ENCODE measurements around the gene GREB1. TPM values are rescaled to one million over a fixed set of nuclear protein-coding genes. Genes with fewer than 3 reads are reported as not detected.

GREB1 gene
- polyA plus RNA-seq, 1 of the 3 experiments (the other 2 are of a cell fraction): 2.9 TPM

DNA sequence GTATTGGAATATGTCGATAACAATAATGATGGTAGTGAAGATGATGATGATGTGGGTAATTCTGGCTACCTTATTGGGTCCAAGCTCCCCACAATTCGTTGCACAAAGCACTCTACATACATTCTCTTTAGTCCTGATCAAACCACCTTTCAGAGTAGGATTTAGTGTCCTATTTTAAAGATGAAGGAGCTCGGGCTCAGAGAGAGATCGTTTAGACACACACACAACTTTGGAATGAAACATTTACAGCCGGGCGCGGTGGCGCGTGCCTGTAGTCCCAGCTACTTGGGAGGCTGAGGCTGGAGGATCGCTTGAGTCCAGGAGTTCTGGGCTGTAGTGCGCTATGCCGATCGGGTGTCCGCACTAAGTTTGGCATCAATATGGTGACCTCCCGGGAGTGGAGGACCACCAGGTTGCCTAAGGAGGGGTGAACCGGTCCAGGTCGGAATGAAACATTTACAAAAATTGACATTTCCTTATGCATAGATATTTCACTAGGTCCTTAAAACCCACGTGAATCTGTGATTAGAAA is 50.7 kb downstream of the GREB1 start:
- TF ChIP-seq REST (IDR thresholded peaks at IDR 0.05; ENCODE audit: low read depth, low read length) (no peak), NRF1 (IDR thresholded peaks at IDR 0.05; ENCODE audit: low read depth, low read length) (no peak), SIN3A (IDR thresholded peaks at IDR 0.05; ENCODE audit: borderline replicate concordance, low read depth, low read length) (no peak), FOXM1 (IDR thresholded peaks at IDR 0.05; ENCODE audit: low read depth) (no peak)
- TF ChIP-seq, protein P1, sequence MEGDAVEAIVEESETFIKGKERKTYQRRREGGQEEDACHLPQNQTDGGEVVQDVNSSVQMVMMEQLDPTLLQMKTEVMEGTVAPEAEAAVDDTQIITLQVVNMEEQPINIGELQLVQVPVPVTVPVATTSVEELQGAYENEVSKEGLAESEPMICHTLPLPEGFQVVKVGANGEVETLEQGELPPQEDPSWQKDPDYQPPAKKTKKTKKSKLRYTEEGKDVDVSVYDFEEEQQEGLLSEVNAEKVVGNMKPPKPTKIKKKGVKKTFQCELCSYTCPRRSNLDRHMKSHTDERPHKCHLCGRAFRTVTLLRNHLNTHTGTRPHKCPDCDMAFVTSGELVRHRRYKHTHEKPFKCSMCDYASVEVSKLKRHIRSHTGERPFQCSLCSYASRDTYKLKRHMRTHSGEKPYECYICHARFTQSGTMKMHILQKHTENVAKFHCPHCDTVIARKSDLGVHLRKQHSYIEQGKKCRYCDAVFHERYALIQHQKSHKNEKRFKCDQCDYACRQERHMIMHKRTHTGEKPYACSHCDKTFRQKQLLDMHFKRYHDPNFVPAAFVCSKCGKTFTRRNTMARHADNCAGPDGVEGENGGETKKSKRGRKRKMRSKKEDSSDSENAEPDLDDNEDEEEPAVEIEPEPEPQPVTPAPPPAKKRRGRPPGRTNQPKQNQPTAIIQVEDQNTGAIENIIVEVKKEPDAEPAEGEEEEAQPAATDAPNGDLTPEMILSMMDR (IDR thresholded peaks at IDR 0.05): no peak
- H3K36me3 ChIP-seq (replicated peaks in 1 of 2; ENCODE audit: control insufficient read depth in 1 of 2, insufficient read depth in 2 of 2, low read length in 1 of 2): no peaks in the 10 kb centered on the region
- no peak overlapping the region for H2AFZ ChIP-seq (ENCODE audit: low read depth)
- H3K27me3 ChIP-seq (ENCODE audit: insufficient read depth): no peaks in the 10 kb centered on the region
- H3K79me2 ChIP-seq (ENCODE audit: insufficient read depth): no peaks in the 10 kb centered on the region
- H3K4me1 ChIP-seq (ENCODE audit: control insufficient read depth in 1 of 2, insufficient read depth in 2 of 2, low read depth in 1 of 2, low read length in 1 of 2): no peaks in the 10 kb centered on the region; a peak in 2 of 4 replicates
- no peaks in the 10 kb centered on the region for H3K9me2 ChIP-seq
- H3K4me3 ChIP-seq (ENCODE audit: low read depth in 2 of 2, low read length in 1 of 2): no peak overlapping the region; a peak in 1 of 4 replicates
- no peaks in the 10 kb centered on the region for H4K20me1 ChIP-seq (ENCODE audit: insufficient read depth)
- no peak overlapping the region for H3K9ac ChIP-seq
- no peaks in the 10 kb centered on the region for H3K9me3 ChIP-seq
- ChIA-PET CTCF (interaction anchor here (0.6 to 14.7 kb wide), 80 partner anchors 10 to 800 kb away, joined by 3 to 708 read pairs (median 5); partner anchors contain the start of genes E2F6 and GREB1), POLR2A (interaction anchor here (0.6 to 1.3 kb wide), 2 partner anchors 102 to 108 kb away, joined by 3 to 6 read pairs; no protein-coding TSS in a partner anchor)
- DNase-seq: no peak
- 64% methylated on average over 18 of the region's 18 CpGs for WGBS (ENCODE audit: low lambda C conversion rate)
- H3F3A ChIP-seq (replicated peaks; ENCODE audit: insufficient read depth): no peaks in the 10 kb centered on the region
- no peak overlapping the region for H3K4me2 ChIP-seq
- no peak overlapping the region for H3K27ac ChIP-seq (ENCODE audit: low read depth in 2 of 2, low read length in 1 of 2)

GRCh38 chr2:11585071-11585470 is 51.2 kb downstream of the GREB1 start:
- H3K36me3 ChIP-seq (replicated peaks in 1 of 2; ENCODE audit: control insufficient read depth in 1 of 2, insufficient read depth in 2 of 2, low read length in 1 of 2): no peaks in the 10 kb centered on the region
- no peaks in the 10 kb centered on the region for H3K9me2 ChIP-seq
- H3K27me3 ChIP-seq (ENCODE audit: insufficient read depth): no peaks in the 10 kb centered on the region
- H3F3A ChIP-seq (replicated peaks; ENCODE audit: insufficient read depth): no peaks in the 10 kb centered on the region
- H2AFZ ChIP-seq (ENCODE audit: low read depth): no peak overlapping the region
- no peak overlapping the region for H3K4me3 ChIP-seq (ENCODE audit: low read depth in 2 of 2, low read length in 1 of 2)
- no peak overlapping the region for H3K27ac ChIP-seq (ENCODE audit: low read depth in 2 of 2, low read length in 1 of 2)
- H3K4me2 ChIP-seq: no peak overlapping the region
- H3K9me3 ChIP-seq: no peaks in the 10 kb centered on the region
- DNase-seq: no peak
- POLR2A ChIA-PET: interaction anchor here (1.3 kb wide), 1 partner anchor 102 kb away, joined by 6 read pairs; no protein-coding TSS in a partner anchor
- no peaks in the 10 kb centered on the region for H3K79me2 ChIP-seq (ENCODE audit: insufficient read depth)
- no peaks in the 10 kb centered on the region; a peak in 2 of 4 replicates for H3K4me1 ChIP-seq (ENCODE audit: control insufficient read depth in 1 of 2, insufficient read depth in 2 of 2, low read depth in 1 of 2, low read length in 1 of 2)
- TF ChIP-seq TCF12 (IDR thresholded peaks at IDR 0.05): no peak
- H4K20me1 ChIP-seq (ENCODE audit: insufficient read depth): no peaks in the 10 kb centered on the region
- CTCF ChIA-PET: interaction anchor here (0.8 to 14.7 kb wide), 58 partner anchors 9 to 770 kb away, joined by 3 to 708 read pairs (median 7); partner anchors contain the start of genes E2F6 and GREB1
- H3K9ac ChIP-seq: no peak overlapping the region
- 91% methylated on average over 7 of the region's 7 CpGs for WGBS (ENCODE audit: low lambda C conversion rate)
